CD4-positive, alpha-beta T cell treated with Interleukin-6 at 100 ng/mL for 8 hours (primary cell): ENCODE data around the gene OR6V1.
"Not testable (repeated sequence)": the region's sequence is repeated elsewhere in the genome, so short reads cannot be mapped to it uniquely, and the experiment has no call there.

Experiments used
- DNase-seq: peaks from one replicate; pipeline ENCODE4 v3.0.0-alpha.2; 2020; ENCODE audit warnings: mixed read lengths, low spot score

The OR6V1 gene

GRCh38 chr7:143042790-143043271, 9.3 kb upstream of the OR6V1 start:
- DNase-seq: no peak

DNA sequence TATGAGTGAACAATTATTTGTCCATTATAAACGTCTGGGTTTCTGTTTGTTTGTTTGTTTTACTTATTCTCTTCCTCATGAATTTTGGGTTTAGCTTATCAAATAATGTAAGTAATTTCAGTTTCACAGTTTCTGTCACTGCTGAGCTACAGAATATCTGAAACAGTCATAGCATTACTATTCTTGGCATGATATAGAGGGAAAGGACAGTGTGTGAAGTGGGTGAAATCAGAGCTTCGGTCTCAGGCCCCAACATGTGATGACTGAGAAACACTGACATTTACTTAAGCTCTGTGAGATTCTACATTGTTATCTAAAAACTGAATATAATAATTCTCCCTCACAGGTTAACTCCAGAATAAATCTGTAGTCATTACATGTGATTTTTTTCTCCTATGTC, 8.8 kb upstream of the OR6V1 start:
- no peak for DNase-seq

DNA sequence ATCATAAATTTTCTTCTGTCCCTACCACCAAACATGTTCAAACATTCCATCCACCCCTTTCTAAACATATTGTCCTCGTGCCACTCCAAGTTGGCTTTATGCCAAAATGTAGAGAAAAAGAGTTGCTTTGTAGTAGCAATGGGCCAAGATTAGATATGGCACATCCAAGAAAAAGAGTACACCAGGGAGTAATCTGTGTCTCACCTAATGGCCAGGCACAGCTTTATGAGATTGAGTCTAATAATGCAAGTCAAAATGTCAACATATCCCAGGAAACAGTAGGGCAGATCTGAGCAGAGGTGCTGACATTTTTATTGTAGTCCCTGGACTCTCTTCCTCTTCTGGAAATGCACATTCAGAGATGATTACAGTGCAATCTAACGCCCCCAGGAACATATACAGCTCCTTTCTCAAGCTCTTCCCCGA, 5.7 kb upstream of the OR6V1 start:
- no peak for DNase-seq

DNA sequence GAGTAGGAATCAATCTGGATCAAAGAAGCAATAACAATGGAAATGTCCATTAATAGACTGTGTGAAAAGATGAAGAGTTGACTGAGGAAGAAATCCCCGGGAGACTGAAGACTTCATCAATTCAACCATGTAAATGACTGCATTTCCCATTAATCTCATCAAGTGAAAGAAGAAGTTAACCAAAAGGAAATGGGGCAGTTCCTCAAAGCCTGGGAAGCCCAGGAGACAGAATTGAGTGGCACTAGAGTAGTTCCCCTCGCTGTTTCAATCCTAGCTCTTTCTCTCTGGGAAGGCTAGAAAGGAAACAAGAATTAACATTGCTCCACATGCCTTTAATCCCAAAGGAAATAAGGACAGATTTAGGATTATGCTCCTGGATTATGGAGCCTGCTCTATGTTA, 4.8 kb upstream of the OR6V1 start:
- no peak for DNase-seq

DNA sequence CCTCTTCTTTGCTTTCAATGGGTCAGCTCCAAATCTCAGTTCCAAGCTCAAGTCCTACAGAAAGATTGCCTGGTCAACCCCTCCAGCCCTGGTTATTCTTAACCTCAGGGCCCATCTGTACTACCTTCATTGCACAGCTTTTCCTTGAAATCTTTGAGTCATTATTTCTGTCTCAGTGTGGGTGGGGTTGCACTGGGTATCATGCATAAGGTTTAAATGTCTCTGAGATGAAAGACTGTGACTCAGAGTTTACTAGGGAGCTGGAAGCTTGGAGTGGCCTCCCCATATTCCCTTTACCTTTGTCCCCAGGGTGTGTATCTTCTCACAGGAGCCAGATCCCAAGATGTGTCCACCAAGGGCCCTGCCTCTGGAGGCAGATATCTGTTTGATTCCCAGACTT, 3.3 kb upstream of the OR6V1 start:
- DNase-seq: no peak

DNA sequence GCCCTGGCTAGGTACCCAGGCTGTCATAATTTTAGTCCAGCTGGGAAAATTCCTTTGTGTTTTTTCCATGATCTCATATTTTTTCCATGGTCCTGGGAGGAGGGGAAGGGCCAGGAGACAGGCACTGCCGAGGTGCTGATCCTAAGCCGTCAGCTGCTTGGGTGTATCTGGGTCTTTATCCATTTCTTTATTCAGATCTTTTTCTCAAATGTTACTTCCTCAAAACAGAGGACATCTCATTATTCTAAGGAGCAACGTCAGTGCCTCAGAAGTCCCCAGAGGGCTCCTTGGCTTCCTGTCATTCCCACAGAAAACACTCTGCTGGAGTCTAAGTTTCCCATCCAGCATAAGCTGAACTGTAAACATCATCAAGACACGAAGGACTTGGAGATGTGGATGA, 2.8 kb upstream of the OR6V1 start:
- no peak for DNase-seq

- no peak for DNase-seq
Measured at GRCh38 chr7:143050931-143051330, 1.2 kb upstream of the OR6V1 start.

DNA sequence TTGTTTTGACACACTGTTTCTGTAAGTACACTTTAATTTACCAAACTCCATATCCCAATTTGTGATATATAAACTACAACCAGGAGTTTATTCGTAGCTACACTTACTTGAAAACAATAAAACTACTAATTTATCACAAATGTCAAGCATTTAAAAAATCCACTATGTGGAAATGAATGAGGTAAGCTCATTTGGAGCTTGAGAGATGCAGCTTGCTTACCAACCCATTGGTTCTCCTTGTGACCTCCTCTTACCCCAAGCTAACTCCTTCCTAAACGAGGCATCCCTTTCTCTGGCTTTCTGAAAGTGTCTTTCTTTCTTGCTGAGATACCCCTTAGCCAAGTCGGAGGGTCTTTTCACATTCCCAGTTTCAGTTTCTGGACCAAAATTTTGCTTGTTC, 2.5 kb downstream of the OR6V1 start:
- DNase-seq: no peak

DNA sequence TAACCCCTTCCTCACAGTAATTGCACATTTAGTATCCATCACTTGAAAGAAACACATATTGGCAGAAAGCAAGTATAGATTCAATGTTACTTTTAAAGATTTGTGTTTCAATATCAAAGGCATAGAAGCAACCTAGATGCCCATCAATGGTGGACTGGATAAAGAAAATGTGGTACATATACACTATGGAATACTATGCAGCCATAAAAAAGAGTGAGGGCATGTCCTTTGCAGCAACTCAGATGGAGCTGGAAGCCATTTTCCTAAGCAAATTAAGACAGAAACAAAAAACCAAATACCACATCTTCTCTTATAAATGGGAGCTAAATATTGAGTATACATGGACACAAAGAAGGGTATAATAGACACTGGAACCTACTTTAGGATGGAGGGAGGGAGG, 3.6 kb downstream of the OR6V1 start:
- DNase-seq: no peak

GRCh38 chr7:143063741-143064140, 11.6 kb downstream of the OR6V1 start:
- DNase-seq: no peak

DNA sequence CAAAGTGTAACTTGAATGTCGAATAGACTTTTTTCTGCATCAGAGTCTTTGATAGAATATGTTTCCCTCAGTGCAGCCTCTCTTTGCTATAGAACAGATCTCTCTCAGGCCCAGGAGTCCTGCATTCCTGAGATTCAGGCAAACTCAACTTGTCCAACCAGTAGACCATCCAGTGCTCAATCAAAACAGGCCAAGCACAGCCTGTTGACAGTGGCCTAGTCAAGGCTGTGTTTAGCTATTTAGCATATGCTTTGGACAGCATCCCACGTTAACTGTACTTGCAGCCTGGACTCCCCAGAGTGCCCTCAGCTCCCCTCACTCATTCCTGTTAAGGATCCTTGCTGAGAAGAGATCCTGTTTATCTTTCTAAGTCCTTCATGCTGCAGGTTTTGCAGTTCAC, 16.3 kb downstream of the OR6V1 start:
- DNase-seq: no peak

DNA sequence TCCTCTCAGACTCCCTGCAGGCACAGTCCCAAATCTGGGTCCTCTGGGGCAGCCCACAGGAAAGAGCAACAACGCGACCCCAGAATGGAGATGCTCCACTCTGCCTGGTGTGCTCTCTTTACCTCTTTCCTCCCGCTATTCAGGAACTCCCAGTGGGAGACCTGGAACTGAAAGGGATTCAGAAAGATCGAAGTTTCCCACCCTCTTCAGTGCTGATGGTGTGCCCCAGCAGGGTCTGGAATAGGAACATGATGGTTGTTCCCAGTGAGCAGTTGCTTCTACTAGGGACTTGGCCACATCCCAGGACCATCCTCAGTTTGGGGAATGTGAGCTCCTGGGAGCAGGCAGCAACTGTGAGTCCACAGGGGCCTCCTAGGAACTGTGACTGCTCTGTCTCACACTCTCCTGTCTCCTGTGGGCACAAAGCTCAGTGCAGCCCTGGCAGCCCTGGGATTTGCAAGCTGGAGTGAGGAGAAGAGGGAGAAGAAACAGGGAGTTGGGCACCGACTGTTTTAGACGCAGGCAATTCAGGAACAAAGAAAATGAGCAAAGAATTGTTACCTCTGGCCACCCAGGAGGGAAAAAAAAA, 17.9 kb downstream of the OR6V1 start:
- no peak for DNase-seq

- no peak for DNase-seq
Measured at GRCh38 chr7:143073556-143073955, 21.4 kb downstream of the OR6V1 start.

DNA sequence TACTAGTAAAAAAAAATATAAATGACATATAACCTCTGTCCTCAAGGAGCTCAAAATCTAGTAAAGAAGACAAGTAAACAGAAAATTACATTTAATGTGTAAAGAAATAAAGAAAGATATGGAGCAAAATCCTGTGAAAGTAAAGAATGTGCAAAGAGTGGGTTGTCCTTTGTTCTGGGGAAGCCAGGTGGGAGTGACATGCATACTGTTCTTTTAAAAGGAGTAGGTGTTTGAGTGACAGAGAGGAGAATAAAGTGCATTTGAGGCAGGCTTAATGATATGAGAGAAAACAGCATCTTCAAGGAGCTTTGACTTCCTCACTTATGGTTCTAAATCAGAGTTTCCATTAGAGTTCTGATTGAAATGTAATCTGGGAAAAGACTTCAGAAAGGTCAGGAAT, 22.0 kb downstream of the OR6V1 start:
- DNase-seq: no peak

- DNase-seq: no peak
Measured at GRCh38 chr7:143085109-143085508, 33.0 kb downstream of the OR6V1 start.

- DNase-seq: not testable (repeated sequence)
Measured at GRCh38 chr7:143085610-143086009, 33.5 kb downstream of the OR6V1 start.

GRCh38 chr7:143088549-143089231, 36.5 kb downstream of the OR6V1 start:
- not testable (repeated sequence) for DNase-seq

DNA sequence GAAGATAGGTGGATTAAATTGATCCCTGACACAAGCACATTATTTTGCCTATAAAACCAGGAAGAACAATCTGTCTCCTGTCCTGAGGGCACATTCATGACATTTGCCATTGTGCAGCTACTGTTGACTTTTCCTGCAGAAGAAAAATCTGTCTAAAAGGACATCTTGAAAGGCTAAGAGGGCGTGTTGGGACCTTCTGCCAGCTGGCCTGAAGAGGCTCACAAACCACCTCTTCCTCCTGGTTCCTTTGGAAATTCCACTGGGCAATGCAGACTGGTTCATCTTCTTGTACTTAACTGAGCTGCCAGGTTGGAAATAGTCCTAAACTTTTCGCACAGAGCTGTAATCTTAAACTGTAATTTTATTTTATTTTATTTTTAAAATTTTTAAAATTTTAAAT, 44.0 kb downstream of the OR6V1 start:
- no peak for DNase-seq

- DNase-seq: not testable (repeated sequence)
Measured at GRCh38 chr7:143099579-143099978, 47.4 kb downstream of the OR6V1 start.
